Astrocyte (in vitro differentiated cells and primary cell): ENCODE results near the gene AP3S2.

ENCODE experiments used
- EZH2 ChIP-seq: IDR thresholded peaks from 2 replicates; pipeline ENCODE4 v1.6.1; 2012; ENCODE audit warnings: mild to moderate bottlenecking, low read length, inconsistent platforms; ENCODE audit not compliant: insufficient read depth
- TF ChIP-seq, protein P1 (sequence below): IDR thresholded peaks from 2 replicates; pipeline ENCODE4 v1.5.1; 2011; ENCODE audit warnings: low read depth, mild to moderate bottlenecking, inconsistent platforms, low read length, moderate library complexity; ENCODE audit not compliant: insufficient read depth

DNA sequence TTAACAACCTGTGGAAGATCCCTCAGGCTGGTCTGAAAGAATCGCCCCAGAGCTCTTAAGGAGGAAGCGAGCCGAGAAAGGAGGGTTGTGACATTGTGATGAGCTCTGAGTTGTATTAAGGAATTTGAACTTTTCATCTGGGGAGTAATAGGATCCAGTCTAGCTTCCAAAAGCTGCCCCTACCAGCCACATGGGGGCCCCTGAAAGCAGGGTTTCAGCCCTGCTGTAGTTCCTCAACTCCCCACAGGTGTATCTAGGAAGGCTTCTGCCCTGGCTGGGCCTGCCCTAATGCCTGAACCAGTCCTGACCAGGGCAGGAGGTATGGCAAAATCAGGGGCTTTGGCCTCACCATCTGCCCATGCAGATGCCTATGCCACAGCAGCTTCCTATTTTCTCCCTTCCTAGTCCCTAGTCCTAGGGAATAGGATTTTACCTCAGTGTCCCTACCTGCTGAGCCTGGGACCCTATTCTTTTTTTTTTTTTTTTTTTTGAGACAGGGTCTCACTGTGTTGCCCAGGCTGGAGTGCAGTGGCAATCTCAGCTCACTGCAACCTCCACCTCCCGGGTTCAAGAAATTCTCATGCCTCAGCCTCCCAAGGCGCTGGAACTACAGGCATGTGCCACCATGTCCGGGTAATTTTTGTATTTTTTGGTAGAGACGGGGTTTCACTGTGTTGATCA, 5.0 kb upstream of the AP3S2 start:
- TF ChIP-seq, protein P1, sequence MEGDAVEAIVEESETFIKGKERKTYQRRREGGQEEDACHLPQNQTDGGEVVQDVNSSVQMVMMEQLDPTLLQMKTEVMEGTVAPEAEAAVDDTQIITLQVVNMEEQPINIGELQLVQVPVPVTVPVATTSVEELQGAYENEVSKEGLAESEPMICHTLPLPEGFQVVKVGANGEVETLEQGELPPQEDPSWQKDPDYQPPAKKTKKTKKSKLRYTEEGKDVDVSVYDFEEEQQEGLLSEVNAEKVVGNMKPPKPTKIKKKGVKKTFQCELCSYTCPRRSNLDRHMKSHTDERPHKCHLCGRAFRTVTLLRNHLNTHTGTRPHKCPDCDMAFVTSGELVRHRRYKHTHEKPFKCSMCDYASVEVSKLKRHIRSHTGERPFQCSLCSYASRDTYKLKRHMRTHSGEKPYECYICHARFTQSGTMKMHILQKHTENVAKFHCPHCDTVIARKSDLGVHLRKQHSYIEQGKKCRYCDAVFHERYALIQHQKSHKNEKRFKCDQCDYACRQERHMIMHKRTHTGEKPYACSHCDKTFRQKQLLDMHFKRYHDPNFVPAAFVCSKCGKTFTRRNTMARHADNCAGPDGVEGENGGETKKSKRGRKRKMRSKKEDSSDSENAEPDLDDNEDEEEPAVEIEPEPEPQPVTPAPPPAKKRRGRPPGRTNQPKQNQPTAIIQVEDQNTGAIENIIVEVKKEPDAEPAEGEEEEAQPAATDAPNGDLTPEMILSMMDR: peak; percentile 60
- no peak for TF ChIP-seq EZH2
